Measurements from ENCODE around the gene SH3RF2.

- TF ChIP-seq CTCF (IDR thresholded peaks at IDR 0.05 in 4 of 5, conservative IDR thresholded peaks at IDR 0.05 in 1 of 5) (no peak), POLR2A (IDR thresholded peaks at IDR 0.05) (no peak)
Observed at GRCh38 chr5:146091881-146092280, 155.5 kb downstream of the SH3RF2 start.
